ENCODE measurements around the gene THRB.

THRB gene

GRCh38 chr3:24343084-24343783 lies 151.4 kb downstream of the THRB start:
- DNase-seq, result no peak

GRCh38 chr3:24342275-24342674 lies 152.4 kb downstream of the THRB start:
- DNase-seq, result no peak

GRCh38 chr3:24341668-24342067 lies 153.0 kb downstream of the THRB start:
- no peak for DNase-seq

- no peak for DNase-seq
These were observed 153.7 kb downstream of the THRB start for GRCh38 chr3:24340966-24341365.

- no peak for DNase-seq
These were observed 154.5 kb downstream of the THRB start for GRCh38 chr3:24340161-24340560.

GRCh38 chr3:24339266-24339825 lies 155.3 kb downstream of the THRB start:
- DNase-seq, result no peak

- no peak for DNase-seq
These were observed 156.1 kb downstream of the THRB start for GRCh38 chr3:24338409-24339130.

- no peak for DNase-seq
These were observed 158.5 kb downstream of the THRB start for GRCh38 chr3:24336101-24336500.

GRCh38 chr3:24332092-24332491 lies 162.6 kb downstream of the THRB start:
- no peak for DNase-seq

GRCh38 chr3:24323272-24323671 lies 171.4 kb downstream of the THRB start:
- DNase-seq, result no peak

GRCh38 chr3:24320601-24321000 lies 174.0 kb downstream of the THRB start:
- DNase-seq, result no peak

- no peak for DNase-seq
These were observed 175.9 kb downstream of the THRB start for GRCh38 chr3:24318677-24319287.

GRCh38 chr3:24316887-24317383 lies 177.7 kb downstream of the THRB start:
- DNase-seq, result no peak

GRCh38 chr3:24315971-24316370 lies 178.7 kb downstream of the THRB start:
- DNase-seq, result no peak

- DNase-seq, result no peak
These were observed 179.3 kb downstream of the THRB start for GRCh38 chr3:24315356-24315755.

- no peak for DNase-seq
These were observed 182.8 kb downstream of the THRB start for GRCh38 chr3:24311881-24312280.

GRCh38 chr3:24310887-24311286 lies 183.8 kb downstream of the THRB start:
- DNase-seq, result no peak

- no peak for DNase-seq
These were observed 188.1 kb downstream of the THRB start for GRCh38 chr3:24306518-24306917.

GRCh38 chr3:24305795-24306467 lies 188.7 kb downstream of the THRB start:
- no peak for DNase-seq

GRCh38 chr3:24303057-24303754 lies 191.4 kb downstream of the THRB start:
- no peak for DNase-seq

GRCh38 chr3:24302396-24302795 lies 192.3 kb downstream of the THRB start:
- no peak for DNase-seq

- DNase-seq, result no peak
These were observed 193.7 kb downstream of the THRB start for GRCh38 chr3:24300949-24301348.

Measured in activated CD8-positive, alpha-beta memory T cell treated with anti-CD3 and anti-CD28 coated beads for 24 hours (primary cell).